ENCODE results near the gene PPP2R2B.

Gene PPP2R2B

GRCh38 chr5:146778795-146779194, 99.8 kb downstream of the PPP2R2B start:
- DNase-seq: no peak

- DNase-seq: no peak
Measured at GRCh38 chr5:146778261-146778660, 100.3 kb downstream of the PPP2R2B start.

- DNase-seq: no peak
Measured at GRCh38 chr5:146772881-146773466, 105.6 kb downstream of the PPP2R2B start.

- no peak for DNase-seq
Measured at GRCh38 chr5:146770980-146771379, 107.6 kb downstream of the PPP2R2B start.

- DNase-seq: no peak
Measured at GRCh38 chr5:146770546-146770945, 108.0 kb downstream of the PPP2R2B start.

- no peak for DNase-seq
Measured at GRCh38 chr5:146767534-146767933, 111.0 kb downstream of the PPP2R2B start.

- DNase-seq: no peak
Measured at GRCh38 chr5:146766013-146766412, 112.5 kb downstream of the PPP2R2B start.

- no peak for DNase-seq
Measured at GRCh38 chr5:146765089-146765832, 113.3 kb downstream of the PPP2R2B start.

- no peak for DNase-seq
Measured at GRCh38 chr5:146762830-146763229, 115.7 kb downstream of the PPP2R2B start.

GRCh38 chr5:146761811-146762210, 116.7 kb downstream of the PPP2R2B start:
- DNase-seq: no peak

GRCh38 chr5:146758938-146759337, 119.6 kb downstream of the PPP2R2B start:
- no peak for DNase-seq

- no peak for DNase-seq
Measured at GRCh38 chr5:146758076-146758475, 120.5 kb downstream of the PPP2R2B start.

- no peak for DNase-seq
Measured at GRCh38 chr5:146756546-146756945, 122.0 kb downstream of the PPP2R2B start.

GRCh38 chr5:146755793-146756192, 122.8 kb downstream of the PPP2R2B start:
- no peak for DNase-seq

- DNase-seq: no peak
Measured at GRCh38 chr5:146754621-146755020, 123.9 kb downstream of the PPP2R2B start.

GRCh38 chr5:146753641-146754040, 124.9 kb downstream of the PPP2R2B start:
- no peak for DNase-seq

GRCh38 chr5:146751781-146752401, 126.7 kb downstream of the PPP2R2B start:
- peak in 1 of 2 donors; percentile 59 for DNase-seq

GRCh38 chr5:146751054-146751453, 127.5 kb downstream of the PPP2R2B start:
- no peak for DNase-seq

GRCh38 chr5:146748533-146748932, 130.0 kb downstream of the PPP2R2B start:
- DNase-seq: no peak

- DNase-seq: no peak
Measured at GRCh38 chr5:146745931-146746577, 132.5 kb downstream of the PPP2R2B start.

- no peak for DNase-seq
Measured at GRCh38 chr5:146744068-146744745, 134.3 kb downstream of the PPP2R2B start.

GRCh38 chr5:146734936-146735577, 143.5 kb downstream of the PPP2R2B start:
- no peak for DNase-seq

GRCh38 chr5:146732962-146733361, 145.6 kb downstream of the PPP2R2B start:
- no peak for DNase-seq

Measured in bone marrow (tissue), 2 donors.